ENCODE results near the gene AGPS.

- TF ChIP-seq SIN3A (IDR thresholded peaks at IDR 0.05; ENCODE audit: borderline replicate concordance, insufficient read depth, low read length): no peak
- no peak for TF ChIP-seq POLR2AphosphoS5 (IDR thresholded peaks at IDR 0.05; ENCODE audit: low read depth, low read length)
- TF ChIP-seq TAF1 (IDR thresholded peaks at IDR 0.05; ENCODE audit: borderline replicate concordance, insufficient read depth, low read length): no peak
Observed at GRCh38 chr2:177429688-177430325, 37.2 kb downstream of the AGPS start.
